HepG2 (cell line): ENCODE measurements around the gene XPNPEP3. TPM values are rescaled to one million over a fixed set of nuclear protein-coding genes. Genes with fewer than 3 reads are reported as not detected.

ENCODE experiments used
- DR1 ChIP-seq: sonication (generic); formaldehyde crosslinking; IDR thresholded peaks from 2 replicates; pipeline ENCODE4 v1.8.0; 2021; ENCODE audit warnings: mild to moderate bottlenecking, missing genetic modification reagents, inconsistent platforms
- ERF ChIP-seq: IDR thresholded peaks from 2 replicates; pipeline ENCODE4 v1.6.1; 2018; ENCODE audit warnings: missing biosample characterization, missing genetic modification reagents
- ESRRA ChIP-seq: sonication (generic); formaldehyde crosslinking; IDR thresholded peaks from 2 replicates; pipeline ENCODE4 v1.5.1; 2020; ENCODE audit warnings: mild to moderate bottlenecking, low read depth, missing genetic modification reagents
- FOXP4 ChIP-seq: sonication (generic); formaldehyde crosslinking; IDR thresholded peaks from 2 replicates; pipeline ENCODE4 v1.4.0; 2020; ENCODE audit warnings: missing genetic modification reagents
- HNF4A ChIP-seq: sonication (generic); formaldehyde crosslinking; IDR thresholded peaks from 2 replicates; pipeline ENCODE4 v1.4.0; 2020; ENCODE audit warnings: missing genetic modification reagents
- KLF12 ChIP-seq: sonication (generic); formaldehyde crosslinking; IDR thresholded peaks from 2 replicates; pipeline ENCODE4 v1.4.0; 2020; ENCODE audit warnings: missing genetic modification reagents, borderline replicate concordance
- MLLT10 ChIP-seq: sonication (generic); formaldehyde crosslinking; IDR thresholded peaks from 2 replicates; pipeline ENCODE4 v1.4.0; 2020; ENCODE audit warnings: missing genetic modification reagents
- NCOR1 ChIP-seq: fragments of 200-600 bp; sonication (generic); IDR thresholded peaks from 2 replicates; pipeline ENCODE4 v1.7.0; 2017; ENCODE audit warnings: antibody characterized with exemption, low read length, borderline replicate concordance
- NFATC3 ChIP-seq: sonication (generic); formaldehyde crosslinking; IDR thresholded peaks from 2 replicates; pipeline ENCODE4 v1.5.1; 2020; ENCODE audit warnings: mild to moderate bottlenecking, missing genetic modification reagents
- RBAK ChIP-seq: sonication (generic); formaldehyde crosslinking; IDR thresholded peaks from 2 replicates; pipeline ENCODE4 v1.5.1; 2020; ENCODE audit warnings: mild to moderate bottlenecking, missing genetic modification reagents
- RELA ChIP-seq: sonication (generic); formaldehyde crosslinking; IDR thresholded peaks from 2 replicates; pipeline ENCODE4 v1.4.0; 2020; ENCODE audit warnings: missing genetic modification reagents
- SCMH1 ChIP-seq: sonication (generic); formaldehyde crosslinking; IDR thresholded peaks from 2 replicates; pipeline ENCODE4 v1.9.0; 2021; ENCODE audit warnings: missing genetic modification reagents, mild to moderate bottlenecking, borderline replicate concordance
- SKIL ChIP-seq: sonication (generic); formaldehyde crosslinking; IDR thresholded peaks from 2 replicates; pipeline ENCODE4 v1.8.0; 2022; ENCODE audit warnings: missing genetic modification reagents, mild to moderate bottlenecking, moderate library complexity, borderline replicate concordance
- SNAPC4 ChIP-seq: sonication (generic); formaldehyde crosslinking; IDR thresholded peaks from 2 replicates; pipeline ENCODE4 v1.4.0; 2020; ENCODE audit warnings: mild to moderate bottlenecking, missing genetic modification reagents
- U2AF2 ChIP-seq: fragments of 200-400 bp; formaldehyde crosslinking; IDR thresholded peaks from 2 replicates; pipeline ENCODE4 v1.6.1; 2017; ENCODE audit warnings: low read depth, mild to moderate bottlenecking, low read length
- XRCC5 ChIP-seq: fragments of 200-400 bp; formaldehyde crosslinking; optimal IDR thresholded peaks from 2 replicates; pipeline ENCODE3; 2017; ENCODE audit warnings: mild to moderate bottlenecking, low read length
- ZC3H13 ChIP-seq: sonication (generic); formaldehyde crosslinking; IDR thresholded peaks from 2 replicates; pipeline ENCODE4 v1.8.1; 2023; ENCODE audit warnings: mild to moderate bottlenecking, missing genetic modification reagents, moderate library complexity
- ZNF121 ChIP-seq: sonication (generic); formaldehyde crosslinking; IDR thresholded peaks from 2 replicates; pipeline ENCODE4 v1.5.0; 2020; ENCODE audit warnings: mild to moderate bottlenecking, missing genetic modification reagents
- ZNF501 ChIP-seq: sonication (generic); formaldehyde crosslinking; IDR thresholded peaks from 2 replicates; pipeline ENCODE4 v1.5.1; 2020; ENCODE audit warnings: mild to moderate bottlenecking, moderate library complexity, missing genetic modification reagents
- ZNF605 ChIP-seq: sonication (generic); formaldehyde crosslinking; IDR thresholded peaks from 2 replicates; pipeline ENCODE4 v1.8.0; 2022; ENCODE audit warnings: mild to moderate bottlenecking, missing genetic modification reagents
- polyA plus RNA-seq, 8 experiments: library from polyadenylated mRNA; depleted of rRNA in 3 of 8; stranded (reverse) in 7 of 8; unstranded in 1 of 8; fragments of >200 nt; fragmentation: Illumina TruSeq in 4 of 8; extraction: Trizol in 4 of 8; gene quantifications; 2 replicates each; pipeline versions ENCODE4 v1.2.1 to v1.2.3, GENCODE V29; 2011 to 2016; ENCODE audit warnings: low read depth in 4 of 8, missing spikeins in 1 of 8, mixed read lengths in 1 of 8; ENCODE audit not compliant: insufficient read depth in 1 of 8
- total RNA-seq, 5 experiments: library from RNA; depleted of rRNA; stranded (reverse); fragments of >200 nt; fragmentation: Illumina TruSeq; extraction: Trizol; gene quantifications; 2 replicates each; pipeline ENCODE4 v1.2.3, GENCODE V29; 2016; ENCODE audit warnings: low read depth in 1 of 5

XPNPEP3 gene
- total and polyA plus RNA-seq, 2 of the 13 experiments (the other 11 are each of a cell fraction or from before 2014, with no cell fraction given): 10.3 to 14.0 TPM

- TF ChIP-seq SKIL: peak; percentile 69
- peak; percentile 72 for TF ChIP-seq XRCC5
- TF ChIP-seq ESRRA: peak; percentile 60; the same call in 1 of the 2 replicates
- TF ChIP-seq DR1 (CRISPR knock-in tag): peak; percentile 27; the same call in 1 of the 2 replicates
- TF ChIP-seq ZNF605: peak; percentile 63
- no peak; the same call in 1 of the 2 replicates for TF ChIP-seq KLF12
- peak; percentile 85 for TF ChIP-seq NFATC3 (CRISPR knock-in tag)
- peak; percentile 73; the same call in 1 of the 2 replicates for TF ChIP-seq ZNF121 (CRISPR knock-in tag)
- TF ChIP-seq NCOR1: 0 out of 2 replicates have a peak, but pooled peaks have one; percentile 27
- peak; percentile 96 for TF ChIP-seq ERF (CRISPR knock-in tag)
- TF ChIP-seq ZNF501 (CRISPR knock-in tag): peak; percentile 99
- peak; percentile 23; the same call in 1 of the 2 replicates for TF ChIP-seq SNAPC4 (CRISPR knock-in tag)
- TF ChIP-seq HNF4A (CRISPR knock-in tag): peak; percentile 4; the same call in 1 of the 2 replicates
- no peak for TF ChIP-seq RBAK (CRISPR knock-in tag)
- TF ChIP-seq FOXP4 (CRISPR knock-in tag): peak; percentile 22; the same call in 1 of the 2 replicates
- no peak for TF ChIP-seq SCMH1 (CRISPR knock-in tag)
- TF ChIP-seq ZC3H13: peak; percentile 75; the same call in 1 of the 2 replicates
- TF ChIP-seq RELA (CRISPR knock-in tag): peak; percentile 29; the same call in 1 of the 2 replicates
- no peak for TF ChIP-seq U2AF2
- no peak for TF ChIP-seq MLLT10
Observed at GRCh38 chr22:40856513-40857308, at the start of gene XPNPEP3, which contains the start of gene ST13 (continued).
